Measurements from ENCODE around the gene KCNJ9.

Gene KCNJ9

DNA sequence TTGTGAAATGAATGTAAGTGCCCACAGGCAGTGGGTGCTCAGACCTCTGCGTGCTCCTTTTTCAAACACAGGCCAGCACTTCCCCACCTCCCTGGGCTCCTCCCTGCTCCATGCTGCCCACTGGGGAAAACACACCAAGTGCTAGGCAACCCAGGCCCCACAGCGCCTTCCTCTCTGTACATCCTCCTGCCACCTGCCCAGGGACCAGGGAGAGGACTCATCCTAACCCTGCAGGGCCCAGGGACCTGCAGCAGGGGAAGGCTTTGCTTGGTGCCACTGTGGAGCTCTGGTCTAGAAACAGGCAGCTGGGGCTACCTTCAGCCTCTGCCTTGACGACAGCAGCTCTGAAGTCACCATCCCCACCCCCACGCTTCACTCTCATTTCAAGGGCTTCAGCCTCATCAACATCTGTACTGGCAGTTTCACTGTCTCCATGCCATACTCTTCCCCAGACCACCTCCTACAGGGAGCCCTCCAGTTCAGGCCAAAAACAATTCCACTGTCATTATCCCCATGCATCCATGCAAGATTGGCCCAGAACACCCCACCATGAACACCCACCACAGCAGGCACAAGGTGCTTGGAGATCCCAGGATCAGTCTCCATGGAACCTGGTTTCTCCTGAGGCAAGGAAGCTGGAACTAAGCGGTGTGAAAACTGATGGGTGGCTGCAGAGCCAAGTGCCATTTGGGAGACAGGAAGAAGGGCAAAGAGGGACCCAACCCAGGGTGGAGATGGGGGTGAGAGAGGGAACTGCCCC lies 16.0 kb downstream of the KCNJ9 start:
- Histone ChIP-seq H3K4me1 (peaks cover 25% of the 10 kb centered on the region), H3K9me3 (no peaks in the 10 kb centered on the region), H3K4me3 (peak overlapping the region; percentile 66), H3K36me3 (replicated peaks) (no peaks in the 10 kb centered on the region), H3K27me3 (ENCODE audit: low read depth) (no peaks in the 10 kb centered on the region)
- no peak for DNase-seq (ENCODE audit: low spot score in 2 of 2)
- in situ Hi-C loops (cut with MboI; ENCODE audit: low sequenced_read_pairs): no loop called here

DNA sequence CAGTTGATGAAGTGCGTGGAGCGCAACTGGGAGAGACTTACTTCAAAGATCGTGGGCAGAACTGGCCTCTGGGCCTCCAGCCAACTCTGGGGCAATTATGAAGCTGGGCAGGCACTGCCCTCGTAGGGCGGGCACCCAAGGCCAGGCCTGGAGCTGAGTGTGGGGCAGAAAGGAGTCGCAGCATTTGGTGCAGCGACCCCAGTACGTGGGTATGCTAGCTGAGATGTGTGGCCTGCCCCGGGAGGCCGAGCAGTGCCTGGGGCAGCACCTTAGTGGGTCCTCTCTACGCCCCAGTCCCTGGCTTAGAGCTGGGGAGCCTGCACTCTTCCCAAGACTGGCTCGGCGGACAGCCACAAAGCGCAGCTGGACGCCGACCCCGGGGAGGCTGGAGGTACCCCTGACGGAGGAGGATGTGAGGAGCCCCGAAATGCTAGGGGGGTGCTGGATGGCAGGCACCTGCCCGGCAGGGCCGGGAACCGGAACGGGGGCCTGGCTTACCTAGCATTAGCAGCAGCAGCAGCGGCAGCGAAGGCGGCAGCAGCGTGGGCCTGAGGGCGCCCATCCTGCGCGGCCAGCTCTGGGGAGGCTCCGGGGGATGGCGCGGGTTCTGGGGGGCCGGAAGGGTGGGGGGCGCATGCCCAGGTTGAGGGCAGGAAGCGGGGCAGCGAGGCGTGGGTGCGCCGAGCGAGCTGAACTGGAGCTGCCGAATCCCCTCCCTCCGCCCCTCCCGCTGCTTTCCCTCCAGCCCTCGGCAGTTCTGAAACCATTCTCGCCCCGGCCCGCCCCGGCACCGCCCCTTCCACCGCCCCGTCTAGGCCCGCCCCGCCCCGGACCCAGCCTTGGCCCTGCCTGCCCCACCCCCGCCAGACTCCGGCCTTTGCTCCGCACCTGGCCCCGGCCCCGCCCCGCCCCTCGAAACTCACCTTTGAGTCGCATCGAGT lies 16.8 kb downstream of the KCNJ9 start, which contains the start of gene IGSF8:
Gene IGSF8 (minus strand): TSS at position 709 of the 941 bp plus-strand sequence. CDS start 147 bp downstream, at position 562.
- H3K4me3 ChIP-seq: peak within 1 kb of the TSS; percentile 66
- H3K9me3 ChIP-seq: no peaks in the 10 kb centered on the region
- H3K36me3 ChIP-seq (replicated peaks): no peaks in the 10 kb centered on the region
- peak; percentile 77 to 95 for DNase-seq (ENCODE audit: low spot score in 2 of 2)
- no peaks in the 10 kb centered on the region for H3K27me3 ChIP-seq (ENCODE audit: low read depth)
- in situ Hi-C loops (cut with MboI; ENCODE audit: low sequenced_read_pairs): no loop called here
- peaks cover 25% of the 10 kb centered on the region for H3K4me1 ChIP-seq

DNA sequence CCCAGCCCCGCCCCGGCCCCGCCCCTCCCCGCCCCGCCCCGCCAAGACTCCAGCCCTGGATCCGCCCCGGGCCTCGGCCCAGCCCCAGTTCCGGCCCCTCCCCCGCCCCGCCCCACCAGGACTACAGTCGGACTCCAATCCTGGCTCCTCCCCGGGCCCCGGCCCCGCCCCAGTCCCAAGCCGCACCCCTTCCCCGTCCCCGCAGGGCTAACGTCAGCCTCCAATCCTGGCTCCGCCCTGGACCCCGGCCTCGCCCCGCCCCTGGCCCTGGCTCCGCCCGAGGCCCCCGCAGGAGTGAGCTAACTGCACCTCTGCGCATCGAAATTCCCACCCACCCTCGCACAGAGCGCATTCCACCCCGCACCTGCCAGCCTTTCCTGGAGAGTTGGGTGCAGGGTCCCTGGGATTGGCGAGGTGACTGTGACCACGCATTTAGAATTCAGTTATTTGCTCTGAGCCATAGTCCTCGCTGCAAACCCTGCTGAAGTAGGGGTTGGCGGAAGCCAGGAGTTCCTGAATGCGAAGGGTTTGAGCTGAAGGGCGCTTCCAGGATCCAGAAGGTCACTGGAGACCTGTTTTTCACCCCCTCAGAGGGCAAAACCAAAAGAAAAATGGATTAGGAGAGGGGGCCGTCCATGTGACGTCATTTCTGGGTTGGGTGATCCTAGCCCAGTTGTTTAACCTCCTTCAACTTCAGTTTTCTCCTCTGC lies 17.7 kb downstream of the KCNJ9 start:
- in situ Hi-C loops (cut with MboI; ENCODE audit: low sequenced_read_pairs): no loop called here
- peaks cover 25% of the 10 kb centered on the region for H3K4me1 ChIP-seq

DNA sequence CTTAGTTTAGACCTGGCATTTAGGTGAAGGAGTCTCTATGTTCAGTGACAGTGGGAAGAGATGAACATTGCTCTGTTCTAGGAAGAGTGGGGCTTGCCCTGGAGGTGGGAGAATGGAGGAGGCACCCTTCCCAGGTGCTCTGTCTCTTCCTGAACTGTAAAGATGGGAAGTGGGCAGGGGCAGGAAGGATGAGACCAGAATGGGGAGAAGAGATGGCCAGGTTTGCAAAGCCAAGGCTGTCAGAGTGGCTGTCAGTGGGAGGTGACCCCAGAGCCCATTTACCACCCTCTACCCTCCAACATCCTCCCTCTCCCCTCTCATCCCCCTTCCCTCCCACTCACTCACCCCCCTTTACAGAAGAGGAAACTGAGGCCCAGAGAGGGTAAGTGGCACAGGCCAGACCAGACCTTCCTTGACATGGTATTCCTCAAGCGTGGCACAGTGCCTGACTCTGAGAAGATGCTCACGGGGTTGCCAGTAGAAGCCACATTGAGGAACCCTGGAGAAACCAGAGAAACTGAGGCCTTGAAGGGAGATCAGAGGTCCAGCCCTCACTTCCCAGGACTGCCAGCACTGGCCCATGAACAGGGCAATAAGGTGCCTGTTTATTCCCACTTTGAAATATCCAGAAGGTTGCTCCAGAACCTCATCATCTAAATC lies 18.5 kb downstream of the KCNJ9 start:
- H3K27me3 ChIP-seq (ENCODE audit: low read depth): no peaks in the 10 kb centered on the region
- H3K9me3 ChIP-seq: no peaks in the 10 kb centered on the region
- H3K36me3 ChIP-seq (replicated peaks): no peaks in the 10 kb centered on the region
- in situ Hi-C loops (cut with MboI; ENCODE audit: low sequenced_read_pairs): loop anchor here (5.0 to 10.0 kb wide), 2 partner anchors 145 to 192 kb away; no protein-coding TSS in a partner anchor
- peaks cover 25% of the 10 kb centered on the region for H3K4me1 ChIP-seq
- DNase-seq (ENCODE audit: low spot score in 2 of 2): no peak
- no peak overlapping the region for H3K4me3 ChIP-seq

More for the DNA sequence above, 17.7 kb downstream of the KCNJ9 start:
- Histone ChIP-seq H3K27me3 (ENCODE audit: low read depth) (no peaks in the 10 kb centered on the region), H3K9me3 (no peaks in the 10 kb centered on the region), H3K4me3 (peak overlapping the region; percentile 28), H3K36me3 (replicated peaks) (no peaks in the 10 kb centered on the region)
- DNase-seq (ENCODE audit: low spot score in 2 of 2): peak; percentile 84 to 98

DNA sequence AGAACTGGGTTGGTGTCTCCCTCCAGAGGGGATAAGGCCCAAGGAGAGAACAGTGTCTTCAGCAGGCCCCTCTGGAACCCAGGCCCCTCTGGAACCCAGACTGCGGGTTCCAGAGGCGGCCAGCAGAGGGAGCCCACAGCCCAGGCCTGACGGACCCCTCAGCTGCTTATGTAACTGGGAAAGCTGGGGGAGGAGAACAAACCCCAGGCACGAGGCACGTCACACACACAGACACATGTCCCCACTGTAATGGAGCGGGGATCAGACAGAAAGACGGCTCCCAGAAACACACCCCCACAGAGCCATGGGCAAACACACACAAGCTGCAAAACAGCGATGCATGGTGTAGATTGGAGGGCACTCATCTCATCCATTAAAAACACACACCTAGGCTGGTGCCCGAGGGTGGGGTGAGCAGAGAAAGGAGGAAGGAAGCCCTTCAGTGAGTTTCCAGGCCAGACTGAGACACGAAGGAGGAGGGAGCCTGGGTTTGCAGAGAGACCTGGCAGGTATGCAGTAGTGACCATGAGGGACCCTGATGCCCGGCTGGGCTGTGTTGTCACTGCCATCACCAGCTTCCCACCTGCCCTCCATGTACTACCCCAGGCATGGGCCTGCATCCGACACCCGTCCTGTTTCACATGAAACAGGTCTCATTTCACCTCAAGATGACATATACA lies 19.8 kb downstream of the KCNJ9 start:
- Histone ChIP-seq H3K36me3 (replicated peaks) (no peaks in the 10 kb centered on the region), H3K27me3 (ENCODE audit: low read depth) (no peaks in the 10 kb centered on the region), H3K9me3 (no peaks in the 10 kb centered on the region), H3K4me1 (peaks cover 18% of the 10 kb centered on the region), H3K4me3 (no peak overlapping the region)
- DNase-seq (ENCODE audit: low spot score in 2 of 2): peak; percentile 74 to 88
- in situ Hi-C loops (cut with MboI; ENCODE audit: low sequenced_read_pairs): loop anchor here (5.0 to 10.0 kb wide), 2 partner anchors 144 to 191 kb away; no protein-coding TSS in a partner anchor

DNA sequence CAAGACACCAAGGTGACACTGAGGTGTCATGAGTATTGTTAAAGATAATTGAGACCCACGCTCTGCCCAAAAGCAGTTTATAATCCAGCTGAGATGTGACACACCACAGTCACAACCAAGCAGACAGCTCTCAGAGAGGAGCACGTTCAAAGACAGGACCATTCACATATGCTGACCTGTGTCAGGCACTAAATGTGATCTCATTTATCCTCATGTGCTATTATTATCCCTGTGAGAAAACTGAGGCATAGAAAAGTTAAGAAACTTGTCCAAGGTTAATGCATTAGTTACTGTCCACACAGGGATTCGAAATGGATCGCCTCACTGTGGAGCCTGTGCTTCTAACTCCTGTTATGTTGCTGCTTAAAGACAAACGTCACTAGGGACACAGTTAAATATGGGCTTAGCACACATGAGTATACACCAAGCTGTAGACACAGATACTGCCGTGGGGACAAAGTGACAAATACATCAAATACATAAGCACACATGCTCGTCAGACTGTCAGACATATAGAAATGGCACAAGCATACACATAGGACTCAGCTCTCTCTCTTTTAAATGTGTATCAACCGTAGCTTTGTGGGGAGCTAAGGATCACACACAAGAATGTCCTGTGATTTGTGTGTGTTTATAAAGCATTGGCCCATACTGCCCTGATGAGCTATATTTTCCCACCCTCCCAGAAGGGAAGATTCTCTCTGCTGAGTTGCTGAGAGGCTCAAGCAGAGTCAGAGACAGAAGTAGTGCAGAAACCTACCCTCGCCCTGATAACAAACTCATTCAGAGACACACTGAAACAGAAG lies 20.6 kb downstream of the KCNJ9 start:
- no peak for DNase-seq (ENCODE audit: low spot score in 2 of 2)
- Histone ChIP-seq H3K36me3 (replicated peaks) (no peaks in the 10 kb centered on the region), H3K4me3 (no peak overlapping the region), H3K4me1 (peaks cover 13% of the 10 kb centered on the region), H3K27me3 (ENCODE audit: low read depth) (no peaks in the 10 kb centered on the region), H3K9me3 (no peaks in the 10 kb centered on the region)
- in situ Hi-C loops (cut with MboI; ENCODE audit: low sequenced_read_pairs): loop anchor here (5.0 to 10.0 kb wide), 2 partner anchors 143 to 190 kb away; no protein-coding TSS in a partner anchor

DNA sequence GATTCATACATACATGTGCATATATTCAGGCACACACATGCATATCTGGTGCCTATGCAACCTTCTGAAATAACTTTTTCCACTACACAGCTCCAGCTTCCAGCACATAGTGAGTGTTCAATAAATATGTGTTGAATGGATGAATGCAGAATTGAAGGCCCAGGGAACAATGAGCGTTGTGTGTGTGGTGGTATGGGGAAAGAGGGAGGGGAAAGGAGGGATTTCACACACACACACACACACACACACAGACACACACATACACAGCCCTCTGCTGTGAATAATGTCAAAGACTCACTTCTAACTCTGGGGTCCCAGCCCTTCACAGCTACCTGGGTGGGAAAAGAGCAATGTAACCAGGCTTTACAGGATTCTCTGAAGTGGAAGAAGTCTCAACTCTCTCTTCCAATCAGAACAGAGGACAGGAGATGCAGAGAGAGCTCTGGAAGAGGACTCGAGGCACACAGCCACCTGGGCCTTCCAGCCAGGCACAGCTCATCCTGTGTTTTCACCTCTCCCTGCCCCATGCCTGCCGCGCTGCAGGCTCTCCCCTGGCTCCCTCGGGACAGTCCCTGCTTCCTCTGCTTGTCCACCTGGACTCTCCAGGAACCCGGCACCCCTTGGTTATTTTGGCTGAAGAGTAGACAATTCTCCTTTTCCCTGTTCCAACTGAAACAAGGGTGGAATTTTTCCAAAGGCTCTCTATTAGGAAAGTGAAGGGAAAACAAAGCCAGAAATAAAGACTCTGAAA lies 22.5 kb downstream of the KCNJ9 start:
- peaks cover 8% of the 10 kb centered on the region for H3K4me1 ChIP-seq
- no peak for DNase-seq (ENCODE audit: low spot score in 2 of 2)
- in situ Hi-C loops (cut with MboI; ENCODE audit: low sequenced_read_pairs): loop anchor here (5.0 to 10.0 kb wide), 2 partner anchors 141 to 188 kb away; no protein-coding TSS in a partner anchor
- no peaks in the 10 kb centered on the region for H3K27me3 ChIP-seq (ENCODE audit: low read depth)
- H3K9me3 ChIP-seq: no peaks in the 10 kb centered on the region
- no peaks in the 10 kb centered on the region for H3K36me3 ChIP-seq (replicated peaks)
- no peak overlapping the region for H3K4me3 ChIP-seq

DNA sequence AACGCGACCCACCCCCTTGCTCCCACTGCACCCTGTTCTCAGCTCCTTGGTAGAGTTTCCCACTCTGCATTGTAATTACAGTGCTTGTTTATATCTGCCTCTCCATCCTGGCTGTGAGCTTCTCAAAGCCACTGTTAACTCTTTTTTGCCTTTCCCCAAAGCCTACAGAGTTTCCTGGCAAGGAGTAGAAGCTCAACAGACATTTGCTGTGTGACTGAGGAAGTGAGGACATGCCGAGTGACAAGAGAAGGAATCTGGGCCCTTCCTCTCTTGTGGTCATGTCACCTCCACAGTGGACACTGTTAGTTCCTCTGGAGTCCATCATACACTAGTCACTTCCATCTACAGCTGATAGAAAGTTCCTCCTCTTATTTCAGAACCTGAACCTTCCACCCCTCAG lies 23.1 kb downstream of the KCNJ9 start:
- no peaks in the 10 kb centered on the region for H3K9me3 ChIP-seq
- no peak overlapping the region for H3K4me3 ChIP-seq
- peaks cover 4% of the 10 kb centered on the region for H3K4me1 ChIP-seq
- no peak for DNase-seq (ENCODE audit: low spot score in 2 of 2)
- H3K36me3 ChIP-seq (replicated peaks): no peaks in the 10 kb centered on the region
- in situ Hi-C loops (cut with MboI; ENCODE audit: low sequenced_read_pairs): loop anchor here (5.0 to 10.0 kb wide), 2 partner anchors 140 to 188 kb away; no protein-coding TSS in a partner anchor
- no peaks in the 10 kb centered on the region for H3K27me3 ChIP-seq (ENCODE audit: low read depth)

DNA sequence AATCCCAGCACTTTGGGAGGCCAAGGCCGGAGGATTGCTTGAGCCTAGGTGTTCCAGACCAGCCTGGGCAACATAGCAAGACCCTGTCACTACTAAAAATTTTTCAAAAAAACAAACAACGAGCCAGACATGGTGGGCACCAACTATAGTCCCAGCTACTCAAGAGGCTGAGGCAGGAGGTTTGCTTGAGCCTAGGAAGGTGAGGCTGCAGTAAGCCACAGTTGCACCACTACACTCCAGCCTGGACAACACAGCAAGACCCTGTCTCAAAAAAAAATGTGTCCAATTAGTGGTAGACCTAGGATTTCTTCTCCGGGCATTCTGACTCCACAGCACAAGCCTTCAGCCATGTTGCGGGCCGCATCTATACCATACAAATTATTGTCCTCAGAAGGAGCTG lies 23.8 kb downstream of the KCNJ9 start:
- DNase-seq (ENCODE audit: low spot score in 2 of 2): no peak
- Histone ChIP-seq H3K4me3 (no peak overlapping the region), H3K4me1 (peaks cover 4% of the 10 kb centered on the region), H3K27me3 (ENCODE audit: low read depth) (no peaks in the 10 kb centered on the region), H3K36me3 (replicated peaks) (no peaks in the 10 kb centered on the region), H3K9me3 (no peaks in the 10 kb centered on the region)
- in situ Hi-C loops (cut with MboI; ENCODE audit: low sequenced_read_pairs): loop anchor here (5.0 to 10.0 kb wide), 2 partner anchors 140 to 272 kb away; no protein-coding TSS in a partner anchor

DNA sequence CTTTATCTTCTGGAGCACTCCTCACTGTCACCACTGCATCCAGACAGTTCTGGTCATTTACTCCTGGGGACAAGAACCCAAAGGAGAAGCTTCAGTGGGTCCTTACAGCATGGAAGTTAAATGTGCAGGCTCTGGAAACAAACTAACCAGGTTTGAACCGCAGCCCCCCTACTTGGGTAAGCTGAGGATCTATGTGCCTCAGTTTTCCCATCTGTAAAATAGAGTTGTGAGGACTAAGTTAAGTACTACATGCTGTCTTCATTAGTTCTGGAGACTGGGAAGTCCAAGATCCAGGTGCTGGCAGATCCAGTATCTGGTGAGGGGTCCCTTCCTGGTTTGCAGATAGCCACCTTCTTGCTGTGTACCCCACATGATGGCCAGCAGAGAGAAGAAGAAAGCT lies 26.2 kb downstream of the KCNJ9 start:
- in situ Hi-C loops (cut with MboI; ENCODE audit: low sequenced_read_pairs): loop anchor here (5.0 to 10.0 kb wide), 2 partner anchors 137 to 270 kb away; no protein-coding TSS in a partner anchor
- no peak for DNase-seq (ENCODE audit: low spot score in 2 of 2)

More for the DNA sequence above, 26.2 kb downstream of the KCNJ9 start:
- Histone ChIP-seq H3K27me3 (ENCODE audit: low read depth) (no peaks in the 10 kb centered on the region), H3K9me3 (no peaks in the 10 kb centered on the region), H3K4me1 (no peaks in the 10 kb centered on the region), H3K36me3 (replicated peaks) (no peaks in the 10 kb centered on the region), H3K4me3 (no peak overlapping the region)

All from HAP-1 (cell line).